Activated naive CD4-positive, alpha-beta T cell treated with Interleukin-2 at 50 U/mL for 16 hours (primary cell): ENCODE measurements around the gene CASK.
"Not testable (repeated sequence)": the region's sequence is repeated elsewhere in the genome, so short reads cannot be mapped to it uniquely, and the experiment has no call there.

Experiments
- DNase-seq: peaks from one replicate; pipeline ENCODE4 v3.0.0-alpha.2; 2020

Gene CASK

GRCh38 chrX:41688156-41688555, 235.2 kb downstream of the CASK start:
- no peak for DNase-seq

- no peak for DNase-seq
Observed at GRCh38 chrX:41686788-41687187, 236.6 kb downstream of the CASK start.

GRCh38 chrX:41684940-41685339, 238.4 kb downstream of the CASK start:
- no peak for DNase-seq

GRCh38 chrX:41684138-41684537, 239.2 kb downstream of the CASK start:
- DNase-seq: no peak

- no peak for DNase-seq
Observed at GRCh38 chrX:41677183-41678060, 245.9 kb downstream of the CASK start.

GRCh38 chrX:41676361-41676760, 247.0 kb downstream of the CASK start:
- not testable (repeated sequence) for DNase-seq

GRCh38 chrX:41672643-41673042, 250.7 kb downstream of the CASK start:
- DNase-seq: no peak

GRCh38 chrX:41671082-41671481, 252.3 kb downstream of the CASK start:
- no peak for DNase-seq

- no peak for DNase-seq
Observed at GRCh38 chrX:41670112-41670511, 253.2 kb downstream of the CASK start.

- no peak for DNase-seq
Observed at GRCh38 chrX:41667631-41668030, 255.7 kb downstream of the CASK start.

GRCh38 chrX:41666251-41666650, 257.1 kb downstream of the CASK start:
- DNase-seq: no peak

- no peak for DNase-seq
Observed at GRCh38 chrX:41665686-41666085, 257.7 kb downstream of the CASK start.

- no peak for DNase-seq
Observed at GRCh38 chrX:41664908-41665307, 258.4 kb downstream of the CASK start.

GRCh38 chrX:41664375-41664901, 258.9 kb downstream of the CASK start:
- DNase-seq: peak; percentile 14

GRCh38 chrX:41661366-41662095, 261.8 kb downstream of the CASK start:
- no peak for DNase-seq

GRCh38 chrX:41655631-41656030, 267.7 kb downstream of the CASK start:
- DNase-seq: no peak

GRCh38 chrX:41655101-41655500, 268.3 kb downstream of the CASK start:
- DNase-seq: no peak

- no peak for DNase-seq
Observed at GRCh38 chrX:41653125-41653524, 270.2 kb downstream of the CASK start.

GRCh38 chrX:41646201-41646600, 277.2 kb downstream of the CASK start:
- not testable (repeated sequence) for DNase-seq

- DNase-seq: no peak
Observed at GRCh38 chrX:41634284-41634683, 289.1 kb downstream of the CASK start.

GRCh38 chrX:41630091-41630490, 293.3 kb downstream of the CASK start:
- no peak for DNase-seq

- no peak for DNase-seq
Observed at GRCh38 chrX:41629539-41629938, 293.8 kb downstream of the CASK start.

GRCh38 chrX:41621222-41621723, 302.1 kb downstream of the CASK start:
- no peak for DNase-seq

- no peak for DNase-seq
Observed at GRCh38 chrX:41619221-41619620, 304.1 kb downstream of the CASK start.
